GM12891 (cell line): ENCODE data around the gene IL31.

Experiments used
- PAX5 ChIP-seq: IDR thresholded peaks from 2 replicates; pipeline ENCODE4 v1.6.1; 2011; ENCODE audit warnings: low read length, moderate library complexity, mild to moderate bottlenecking; ENCODE audit not compliant: insufficient read depth, severe bottlenecking
- POLR2A ChIP-seq: IDR thresholded peaks from 2 replicates; pipeline ENCODE4 v1.6.1; 2011; ENCODE audit warnings: low read depth, low read length, control low read depth
- POLR2AphosphoS5 ChIP-seq: IDR thresholded peaks from 2 replicates; pipeline ENCODE4 v1.6.1; 2011; ENCODE audit warnings: low read depth, low read length, control low read depth
- POU2F2 ChIP-seq: IDR thresholded peaks from 2 replicates; pipeline ENCODE4 v1.6.1; 2011; ENCODE audit warnings: low read depth, mild to moderate bottlenecking, control low read depth, low read length, moderate library complexity
- SPI1 ChIP-seq: IDR thresholded peaks from 2 replicates; pipeline ENCODE4 v1.6.1; 2011; ENCODE audit warnings: low read depth, low read length, control low read depth
- TAF1 ChIP-seq: IDR thresholded peaks from 2 replicates; pipeline ENCODE4 v1.6.1; 2011; ENCODE audit warnings: low read depth, low read length, control low read depth

DNA sequence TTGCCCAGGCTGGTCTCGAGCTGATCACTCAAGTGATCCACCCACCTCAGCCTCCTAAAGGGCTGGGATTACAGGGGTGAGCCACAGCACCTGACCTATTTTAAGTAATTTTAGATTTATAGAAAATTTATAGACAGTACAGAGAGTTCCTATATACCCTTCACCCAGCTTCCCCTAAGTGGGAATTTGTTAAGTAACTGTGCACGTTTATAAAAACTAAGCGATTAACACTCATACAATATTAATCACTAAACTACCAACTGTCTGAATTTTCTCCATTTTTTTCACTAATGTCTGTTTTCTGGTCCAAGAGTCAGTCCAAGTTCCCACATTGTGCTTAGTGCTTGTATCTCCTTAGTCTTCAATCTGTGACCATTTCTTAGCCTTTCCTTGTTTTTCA, 5.5 kb downstream of the IL31 start:
- TF ChIP-seq POLR2A (no peak), POLR2AphosphoS5 (no peak), TAF1 (no peak), PAX5 (no peak), POU2F2 (no peak), SPI1 (no peak)
